GM18858 (cell line): Measurements from ENCODE around the gene OBSL1.
A peak's percentile ranks its signal among the peaks of the same experiment; 100 is the strongest.

Experiments used
- ATAC-seq: cut with Tn5 transposase; IDR thresholded peaks from one replicate; pipeline ENCODE4 v1.9.1; 2021; ENCODE audit not compliant: unreplicated experiment

Gene OBSL1

GRCh38 chr2:219571311-219572236, at the start of gene OBSL1:
TSS of gene OBSL1 (minus strand) at chr2:219571539. CDS start at chr2:219571232, 307 bp downstream.
- no peak for ATAC-seq

GRCh38 chr2:219620546-219620945, 49.2 kb upstream of the OBSL1 start:
- ATAC-seq = no peak

- no peak for ATAC-seq
Observed at GRCh38 chr2:219619235-219619634, 47.9 kb upstream of the OBSL1 start.

- ATAC-seq = no peak
Observed at GRCh38 chr2:219618733-219619122, 47.4 kb upstream of the OBSL1 start.

- no peak for ATAC-seq
Observed at GRCh38 chr2:219616550-219616949, 45.2 kb upstream of the OBSL1 start.

- ATAC-seq = no peak
Observed at GRCh38 chr2:219615894-219616293, 44.6 kb upstream of the OBSL1 start.

- ATAC-seq = no peak
Observed at GRCh38 chr2:219615036-219615435, 43.7 kb upstream of the OBSL1 start.

- ATAC-seq = no peak
Observed at GRCh38 chr2:219614076-219614860, 42.9 kb upstream of the OBSL1 start.

GRCh38 chr2:219613461-219614070, 42.2 kb upstream of the OBSL1 start:
- no peak for ATAC-seq

- ATAC-seq = peak; percentile 73
Observed at GRCh38 chr2:219612577-219613286, 41.4 kb upstream of the OBSL1 start.

- no peak for ATAC-seq
Observed at GRCh38 chr2:219611866-219612576, 40.7 kb upstream of the OBSL1 start.

GRCh38 chr2:219611306-219611705, 40.0 kb upstream of the OBSL1 start:
- ATAC-seq = no peak

GRCh38 chr2:219609149-219609750, 37.9 kb upstream of the OBSL1 start:
- no peak for ATAC-seq

GRCh38 chr2:219608399-219608964, 37.1 kb upstream of the OBSL1 start:
- no peak for ATAC-seq

GRCh38 chr2:219607931-219608330, 36.6 kb upstream of the OBSL1 start:
- ATAC-seq = no peak

- ATAC-seq = no peak
Observed at GRCh38 chr2:219605607-219605954, 34.2 kb upstream of the OBSL1 start.

GRCh38 chr2:219603771-219604170, 32.4 kb upstream of the OBSL1 start:
- ATAC-seq = no peak

GRCh38 chr2:219598308-219599078, 27.2 kb upstream of the OBSL1 start:
- no peak for ATAC-seq
